ENCODE data around the gene UHRF1. TPM values are rescaled to one million over a fixed set of nuclear protein-coding genes. Genes with fewer than 3 reads are reported as not detected.

UHRF1 gene
- polyA plus RNA-seq, 1 donor: 30.7 TPM

DNA sequence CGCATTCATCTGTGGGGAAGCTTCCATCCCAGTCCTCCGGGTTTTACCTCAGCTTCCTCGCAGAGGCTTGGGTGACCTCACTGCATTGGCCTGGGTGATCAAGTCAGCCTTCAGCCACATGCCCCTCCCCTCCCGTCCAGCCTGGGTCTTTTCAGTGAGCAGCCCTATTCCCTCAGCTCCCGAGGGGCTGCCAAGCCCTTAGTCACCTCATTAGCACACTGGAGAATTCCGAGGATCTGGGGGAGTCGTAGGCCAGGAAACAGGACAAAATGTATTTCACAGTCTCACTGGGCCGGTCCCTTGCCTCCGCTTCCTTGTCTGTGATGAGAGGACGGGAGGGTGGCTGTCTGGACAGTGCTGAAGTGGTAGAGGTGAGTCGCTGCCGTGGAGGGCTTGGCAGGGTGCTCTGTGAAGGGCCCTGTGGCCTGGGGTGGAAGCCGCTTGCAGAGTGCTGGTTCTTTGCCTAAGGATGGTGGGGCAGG is 79.5 kb downstream of the UHRF1 start:
- DNase-seq (ENCODE audit: low read depth): no peak

DNA sequence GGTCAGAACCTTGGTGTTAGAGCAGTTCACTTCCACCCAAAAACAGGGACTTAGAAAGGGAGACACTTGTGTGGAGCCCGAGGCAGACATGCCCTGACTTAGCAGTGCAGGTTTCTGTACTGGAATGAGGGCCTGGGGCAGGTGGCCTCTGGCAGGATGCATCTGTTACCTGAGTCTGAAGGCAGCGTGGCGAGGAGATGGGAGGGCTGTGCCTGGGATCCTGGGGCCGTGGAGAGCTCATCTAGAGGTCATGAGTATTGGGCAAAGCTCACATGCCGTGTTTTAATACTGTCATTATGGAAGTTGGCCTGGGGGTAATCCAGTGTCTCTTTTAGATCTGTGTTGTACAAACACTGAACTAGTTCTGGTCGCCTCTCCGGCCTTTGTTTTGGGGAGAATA is 81.0 kb downstream of the UHRF1 start:
- DNase-seq (ENCODE audit: low read depth): no peak

DNA sequence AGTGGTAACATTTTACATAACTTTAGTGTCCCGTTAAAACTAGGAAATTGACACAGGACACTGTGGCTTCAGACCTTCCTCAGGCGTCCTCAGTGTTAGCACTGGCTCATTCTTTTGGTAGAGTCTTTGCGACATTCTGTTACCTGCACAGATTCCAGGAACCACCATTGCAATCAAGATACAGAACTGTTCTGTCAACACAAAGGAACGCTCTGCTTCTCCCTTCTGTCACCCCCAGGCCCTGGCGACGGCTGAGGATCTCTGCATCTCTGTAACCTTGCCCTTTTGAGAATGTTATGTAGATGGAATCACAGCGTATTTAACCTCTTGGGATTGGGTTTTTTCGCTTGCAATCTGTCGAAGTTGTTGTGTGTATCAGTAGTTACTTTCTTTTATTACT is 82.2 kb downstream of the UHRF1 start:
- DNase-seq (ENCODE audit: low read depth): no peak

DNA sequence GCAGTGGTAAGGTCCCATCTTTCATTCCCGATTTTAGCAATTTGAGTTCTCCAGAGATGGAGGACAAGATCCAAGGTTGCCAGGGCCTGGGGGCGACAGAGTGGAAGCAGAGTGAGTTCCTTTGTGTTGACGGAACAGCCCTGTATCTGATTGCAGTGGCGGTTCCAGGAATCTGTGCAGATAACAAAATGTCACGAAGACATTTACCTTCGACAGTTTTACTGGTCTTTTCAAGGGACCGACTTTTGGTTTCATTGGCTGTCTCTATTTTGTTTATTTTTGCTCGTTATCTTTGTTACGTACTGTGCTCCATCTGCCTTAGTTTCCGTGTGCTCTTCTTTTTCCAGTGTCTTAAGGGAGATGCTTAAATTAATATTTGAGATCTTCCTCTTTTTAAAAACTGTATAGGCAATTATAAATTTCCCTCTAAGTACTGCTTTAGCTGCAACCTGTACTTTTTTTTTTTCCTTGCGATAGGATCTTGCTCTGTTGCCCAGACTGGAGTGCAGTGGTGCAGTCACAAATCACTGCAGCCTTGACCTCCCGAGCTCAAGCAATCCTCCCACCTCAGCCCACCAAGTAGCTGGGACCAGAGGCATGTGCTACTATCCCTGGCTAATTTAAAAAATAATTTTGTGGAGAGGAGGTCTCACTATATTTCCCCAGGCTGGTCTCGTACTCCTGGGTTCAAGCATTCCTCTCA is 82.8 kb downstream of the UHRF1 start:
- DNase-seq (ENCODE audit: low read depth): no peak

DNA sequence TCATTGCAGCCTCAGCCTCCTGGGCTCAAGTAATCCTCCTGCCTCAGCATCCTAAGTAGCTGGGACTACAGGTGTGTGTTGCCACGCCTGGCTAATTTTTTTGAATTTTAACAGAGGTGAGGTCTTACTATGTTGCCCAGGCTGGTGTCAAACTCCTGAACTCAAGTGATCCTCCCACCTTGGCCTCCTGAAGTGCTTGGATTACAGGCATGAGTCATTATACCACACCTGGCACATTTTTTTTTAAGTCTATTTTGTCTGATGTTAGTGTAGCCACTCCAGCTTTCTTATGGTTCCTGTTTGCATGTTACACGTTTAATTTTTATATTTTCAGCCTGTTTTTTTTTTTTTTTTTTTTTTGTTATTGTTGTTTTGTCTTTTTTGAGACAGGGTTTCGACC is 84.4 kb downstream of the UHRF1 start:
- no peak for DNase-seq (ENCODE audit: low read depth)

DNA sequence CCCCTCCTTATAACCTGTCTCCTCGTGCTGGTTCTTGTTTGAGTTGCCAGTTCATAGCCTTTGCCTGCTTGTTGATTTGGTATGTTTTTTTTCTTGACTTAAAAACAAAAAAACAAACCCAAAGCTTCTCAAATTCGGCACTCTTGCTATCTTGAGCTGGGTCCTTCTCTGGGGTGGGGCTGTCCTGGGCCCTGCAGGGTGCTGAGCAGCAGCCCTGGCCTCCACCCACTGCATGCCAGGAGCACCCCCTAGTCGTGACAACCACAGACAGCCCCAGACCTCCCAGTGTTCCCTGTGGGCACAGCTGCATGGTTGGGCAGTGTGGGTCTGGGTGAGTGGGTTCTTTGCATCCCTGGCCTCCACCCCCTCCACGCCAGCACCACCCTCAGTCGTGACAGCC is 87.4 kb downstream of the UHRF1 start:
- no peak for DNase-seq (ENCODE audit: low read depth)

DNA sequence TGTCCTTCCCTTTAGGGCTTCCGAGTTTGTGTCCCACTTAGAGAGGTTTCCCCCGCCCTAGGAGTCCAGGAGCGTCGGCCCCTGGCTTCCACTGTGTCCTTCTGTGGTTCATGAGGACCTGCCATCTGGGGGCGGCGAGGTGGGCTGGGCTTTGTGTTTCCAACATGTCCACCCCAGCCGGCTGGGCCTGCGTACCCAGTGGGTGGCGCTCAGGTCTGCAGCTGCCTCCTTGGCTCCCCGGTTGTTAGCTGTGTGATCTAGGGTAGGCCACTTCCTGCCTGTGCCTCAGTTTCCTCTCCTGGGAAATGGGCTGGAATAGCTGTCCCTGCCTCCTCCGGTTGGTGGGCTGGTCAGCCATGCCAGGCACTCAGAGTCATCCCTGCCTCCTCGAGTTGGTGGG is 88.0 kb downstream of the UHRF1 start:
- no peak for DNase-seq (ENCODE audit: low read depth)

DNA sequence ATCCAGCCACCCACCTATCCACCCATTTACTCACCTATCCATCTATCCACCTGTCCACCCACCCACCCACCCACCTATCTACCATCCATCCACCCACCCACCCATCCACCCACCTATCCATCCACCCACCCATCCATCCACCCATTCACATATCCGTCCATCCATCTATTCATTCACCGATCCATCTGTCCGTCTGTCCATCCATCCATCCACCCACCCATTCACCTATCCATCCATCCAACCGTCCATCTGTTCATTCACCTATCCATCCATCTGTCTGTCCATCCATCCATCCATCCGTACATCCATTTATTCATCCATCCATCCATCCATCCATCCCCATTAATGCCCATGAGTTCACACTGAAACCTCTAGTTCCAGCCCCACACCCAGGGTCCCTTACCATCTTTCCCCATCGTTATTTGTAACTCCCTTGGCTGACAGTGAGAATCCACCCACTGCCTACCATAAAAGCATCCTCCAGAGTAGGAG is 90.9 kb downstream of the UHRF1 start:
- DNase-seq (ENCODE audit: low read depth): no peak

DNA sequence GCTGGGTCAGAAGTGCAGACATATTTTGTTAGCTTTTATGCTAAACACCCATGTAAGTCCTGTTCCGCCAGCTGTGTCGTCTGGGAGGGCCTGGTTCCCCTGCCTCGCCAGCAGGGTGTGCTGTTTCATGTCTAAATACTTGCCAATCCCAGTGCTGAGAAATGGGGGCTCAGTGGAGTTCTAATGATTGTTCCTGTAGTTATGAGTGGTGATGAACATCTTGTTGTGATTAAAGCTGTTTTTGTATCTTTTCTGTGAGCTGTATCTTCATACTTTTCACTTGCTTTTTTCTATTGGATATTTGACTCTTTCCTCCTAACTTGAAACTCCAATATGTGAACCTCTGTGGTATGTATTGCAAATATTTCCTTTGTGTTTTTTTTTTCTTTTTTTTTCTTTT is 92.3 kb downstream of the UHRF1 start:
- DNase-seq (ENCODE audit: low read depth): no peak

DNA sequence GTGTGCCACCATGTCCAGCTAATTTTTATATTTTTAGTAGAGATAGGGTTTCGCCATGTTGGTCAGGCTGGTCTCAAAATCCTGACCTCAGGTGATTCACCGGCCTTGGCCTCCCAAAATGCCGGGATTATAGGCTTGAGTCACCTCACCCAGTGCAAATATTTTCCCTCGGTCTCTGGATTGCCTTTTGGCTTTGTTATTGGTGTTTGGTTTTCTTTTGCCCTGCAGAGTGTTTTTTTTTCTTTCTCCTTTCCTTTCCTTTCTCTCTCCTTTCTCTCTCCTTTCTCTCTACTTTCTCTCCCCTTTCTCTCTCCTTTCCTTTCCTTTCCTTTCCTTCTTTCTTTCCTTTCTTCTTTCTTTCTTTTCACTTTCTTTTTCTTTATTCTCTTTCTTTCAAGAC is 92.8 kb downstream of the UHRF1 start:
- no peak for DNase-seq (ENCODE audit: low read depth)

DNA sequence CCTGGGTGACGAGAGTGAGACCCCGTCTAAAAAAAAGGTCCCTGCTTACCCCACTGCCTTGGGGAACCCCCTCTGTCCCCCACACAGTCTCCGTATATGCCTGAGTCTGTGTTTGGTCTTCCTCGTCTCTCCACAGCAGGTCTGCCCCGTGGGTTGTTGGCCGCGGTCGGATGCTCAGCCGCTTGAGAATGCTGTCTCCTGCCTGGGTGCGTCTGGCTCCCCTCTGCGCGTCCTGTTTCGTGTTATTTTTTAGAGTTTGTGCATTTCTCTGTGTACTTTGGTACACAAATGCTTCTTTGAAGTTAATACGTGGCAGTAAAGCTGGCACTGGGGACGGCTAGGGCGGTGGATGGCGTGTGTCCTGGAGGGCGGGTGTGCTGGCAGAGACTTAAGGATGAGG is 94.5 kb downstream of the UHRF1 start:
- DNase-seq (ENCODE audit: low read depth): no peak

DNA sequence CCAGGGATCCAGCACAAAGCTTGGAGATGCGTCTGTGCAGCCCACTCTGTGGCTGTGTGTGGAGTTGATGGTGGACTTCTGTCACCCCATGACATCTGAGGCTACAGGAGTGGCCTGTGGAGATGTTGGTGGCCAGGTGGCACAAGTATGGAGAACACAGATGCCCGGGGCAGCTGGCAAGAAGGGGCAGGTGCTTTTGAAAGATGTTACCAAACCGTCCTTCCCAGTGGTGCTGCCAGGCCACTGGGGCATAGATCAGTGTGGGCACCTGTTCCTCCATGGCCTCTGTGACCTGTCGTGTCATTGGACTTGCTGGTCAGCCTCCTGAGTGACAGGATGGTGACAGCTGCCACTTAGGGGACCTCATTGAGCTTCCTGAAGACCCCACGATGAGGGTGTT is 95.8 kb downstream of the UHRF1 start:
- DNase-seq (ENCODE audit: low read depth): no peak

DNA sequence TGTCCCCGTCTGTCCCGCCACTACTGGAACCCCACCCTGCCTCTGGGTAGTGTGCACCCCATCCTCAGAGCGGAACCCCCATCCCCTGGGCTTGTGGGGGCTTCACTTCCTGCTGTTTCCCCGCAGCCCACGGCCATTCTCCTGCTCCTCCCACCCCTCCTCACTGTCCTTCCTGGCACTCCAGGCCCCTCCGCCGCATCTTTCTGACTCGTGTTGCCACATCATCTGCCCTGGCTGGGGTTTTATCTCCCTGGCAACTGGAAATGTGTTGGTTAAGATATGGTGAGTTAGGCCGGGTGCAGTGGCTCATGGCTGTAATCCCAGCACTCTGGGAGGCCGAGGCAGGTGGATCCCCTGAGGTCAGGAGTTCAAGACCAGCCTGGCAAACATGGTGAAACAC is 96.9 kb downstream of the UHRF1 start:
- DNase-seq (ENCODE audit: low read depth): no peak

DNA sequence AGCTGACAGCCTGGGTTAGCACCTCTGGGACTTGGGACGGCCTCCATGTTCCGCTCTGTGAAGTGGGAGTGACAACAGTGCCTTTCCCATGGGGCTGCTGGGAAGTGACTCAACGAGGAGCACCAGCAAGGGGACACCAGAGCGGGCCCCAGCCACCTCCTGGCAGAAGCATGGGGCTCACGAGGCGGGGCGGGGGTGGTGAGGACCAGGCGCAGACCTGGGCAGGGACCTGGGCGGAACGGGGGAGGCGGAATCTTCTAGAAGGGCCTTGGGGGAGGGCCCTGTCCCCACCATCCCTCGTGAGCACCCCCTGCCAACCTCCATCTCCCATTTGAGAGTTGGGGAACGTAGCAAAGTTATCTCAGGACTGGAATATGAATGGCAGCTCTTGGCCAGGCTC is 97.5 kb downstream of the UHRF1 start:
- no peak for DNase-seq (ENCODE audit: low read depth)

Other genes with a start within 250 kb of the UHRF1 start
- 55.5 TPM for gene MYDGF, start 239.2 kb upstream of the UHRF1 start, polyA plus RNA-seq (ENCODE audit: insufficient read length)
- 24.2 TPM for gene DPP9, start 185.7 kb upstream of the UHRF1 start, polyA plus RNA-seq (ENCODE audit: insufficient read length)
- gene FEM1A, start 117.8 kb upstream of the UHRF1 start, polyA plus RNA-seq (ENCODE audit: insufficient read length): 3.2 TPM
- gene TICAM1, start 77.8 kb upstream of the UHRF1 start, polyA plus RNA-seq (ENCODE audit: insufficient read length): 4.0 TPM
- 37.5 TPM for gene PLIN3, start 41.8 kb upstream of the UHRF1 start, polyA plus RNA-seq (ENCODE audit: insufficient read length)
- gene ARRDC5, start 6.6 kb upstream of the UHRF1 start, polyA plus RNA-seq (ENCODE audit: insufficient read length): not detected
- gene KDM4B, start 59.6 kb downstream of the UHRF1 start, polyA plus RNA-seq (ENCODE audit: insufficient read length): 19.8 TPM